LNCAP (cell line): ENCODE results near the gene CCDC40.

ENCODE experiments used
- CTCF ChIP-seq: fragments of 450-650 bp; IDR thresholded peaks from 2 replicates; pipeline ENCODE4 v1.5.1; 2017; ENCODE audit warnings: mild to moderate bottlenecking

The CCDC40 gene

GRCh38 chr17:80118601-80119270 is 82.3 kb downstream of the CCDC40 start:
- TF ChIP-seq CTCF, result no peak

DNA sequence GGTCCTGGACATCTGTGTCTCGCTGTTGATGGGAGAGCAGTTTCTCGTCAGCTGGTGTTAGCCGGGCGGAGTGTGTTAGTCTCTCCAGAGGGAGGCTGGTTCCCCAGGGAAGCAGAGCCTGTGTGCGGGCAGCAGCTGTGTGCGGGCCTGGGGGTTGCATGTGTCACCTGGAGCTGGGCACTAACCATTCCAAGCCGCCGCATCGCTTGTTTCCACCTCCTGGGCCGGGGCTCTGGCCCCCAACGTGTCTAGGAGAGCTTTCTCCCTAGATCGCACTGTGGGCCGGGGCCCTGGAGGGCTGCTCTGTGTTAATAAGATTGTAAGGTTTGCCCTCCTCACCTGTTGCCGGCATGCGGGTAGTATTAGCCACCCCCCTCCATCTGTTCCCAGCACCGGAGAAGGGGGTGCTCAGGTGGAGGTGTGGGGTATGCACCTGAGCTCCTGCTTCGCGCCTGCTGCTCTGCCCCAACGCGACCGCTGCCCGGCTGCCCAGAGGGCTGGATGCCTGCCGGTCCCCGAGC is 82.9 kb downstream of the CCDC40 start:
- TF ChIP-seq CTCF, result no peak

- no peak for TF ChIP-seq CTCF
Measured at GRCh38 chr17:80119839-80120238, 83.4 kb downstream of the CCDC40 start.

- no peak for TF ChIP-seq CTCF
Measured at GRCh38 chr17:80122026-80122575, 85.7 kb downstream of the CCDC40 start.

- no peak for TF ChIP-seq CTCF
Measured at GRCh38 chr17:80122926-80123505, 86.6 kb downstream of the CCDC40 start.

DNA sequence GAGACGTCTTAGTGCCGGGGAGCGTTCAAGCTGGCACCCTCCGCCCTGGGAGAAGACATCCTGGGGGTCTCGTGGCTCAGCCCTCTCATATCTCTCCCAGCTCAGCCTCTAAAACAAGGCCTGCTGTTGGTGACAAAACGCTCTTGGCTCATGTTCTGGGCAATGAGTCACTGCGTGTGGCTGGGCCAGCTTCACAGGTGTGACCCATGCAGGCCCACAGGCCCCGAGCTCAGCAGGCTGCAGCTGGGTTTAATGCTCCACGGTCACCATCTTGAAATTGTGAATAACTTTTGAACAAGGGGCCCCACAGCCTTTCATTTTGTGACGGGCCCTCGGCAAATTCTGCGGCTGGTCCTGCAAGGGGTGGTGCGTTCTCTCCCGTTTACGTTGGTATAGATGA is 87.3 kb downstream of the CCDC40 start:
- TF ChIP-seq CTCF, result no peak

- TF ChIP-seq CTCF, result peak; percentile 28; the same call in 1 of the 2 replicates
Measured at GRCh38 chr17:80124351-80124981, 88.0 kb downstream of the CCDC40 start.
